ENCODE results near the gene DMBX1. TPM values are rescaled to one million over a fixed set of nuclear protein-coding genes. Genes with fewer than 3 reads are reported as not detected.

The DMBX1 gene
- total RNA-seq, 3 donors from 2014 or later: not detected

DNA sequence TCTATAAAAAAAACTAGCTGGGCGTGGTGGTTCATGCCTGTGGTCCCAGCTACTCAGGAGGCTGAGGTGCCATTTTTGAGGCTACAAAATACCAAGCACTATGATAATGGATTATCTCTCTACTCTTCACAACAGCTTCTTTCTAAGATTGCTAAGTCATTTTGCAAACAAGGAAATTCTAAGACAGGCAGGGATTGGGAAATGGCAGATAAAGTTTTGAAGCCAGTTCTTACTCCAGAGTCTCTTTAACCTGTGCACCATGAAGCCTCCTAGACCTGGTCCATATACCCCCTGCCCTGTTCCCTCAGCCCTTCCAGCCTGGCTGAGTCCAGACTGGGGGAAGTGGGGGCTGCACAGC lies 39.5 kb upstream of the DMBX1 start:
- ATAC-seq: no peak
- DNase-seq: no peak
- H3K4me3 ChIP-seq: no peak overlapping the region
- TF ChIP-seq, protein P1, sequence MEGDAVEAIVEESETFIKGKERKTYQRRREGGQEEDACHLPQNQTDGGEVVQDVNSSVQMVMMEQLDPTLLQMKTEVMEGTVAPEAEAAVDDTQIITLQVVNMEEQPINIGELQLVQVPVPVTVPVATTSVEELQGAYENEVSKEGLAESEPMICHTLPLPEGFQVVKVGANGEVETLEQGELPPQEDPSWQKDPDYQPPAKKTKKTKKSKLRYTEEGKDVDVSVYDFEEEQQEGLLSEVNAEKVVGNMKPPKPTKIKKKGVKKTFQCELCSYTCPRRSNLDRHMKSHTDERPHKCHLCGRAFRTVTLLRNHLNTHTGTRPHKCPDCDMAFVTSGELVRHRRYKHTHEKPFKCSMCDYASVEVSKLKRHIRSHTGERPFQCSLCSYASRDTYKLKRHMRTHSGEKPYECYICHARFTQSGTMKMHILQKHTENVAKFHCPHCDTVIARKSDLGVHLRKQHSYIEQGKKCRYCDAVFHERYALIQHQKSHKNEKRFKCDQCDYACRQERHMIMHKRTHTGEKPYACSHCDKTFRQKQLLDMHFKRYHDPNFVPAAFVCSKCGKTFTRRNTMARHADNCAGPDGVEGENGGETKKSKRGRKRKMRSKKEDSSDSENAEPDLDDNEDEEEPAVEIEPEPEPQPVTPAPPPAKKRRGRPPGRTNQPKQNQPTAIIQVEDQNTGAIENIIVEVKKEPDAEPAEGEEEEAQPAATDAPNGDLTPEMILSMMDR (IDR thresholded peaks at IDR 0.05): no peak
- H3K9me3 ChIP-seq: no peaks in the 10 kb centered on the region
- peaks cover 11% of the 10 kb centered on the region for H3K4me1 ChIP-seq (ENCODE audit: low read depth)
- intact Hi-C loops (cut with DNase I, micrococcal nuclease): no loop called here
- H3K36me3 ChIP-seq (ENCODE audit: low read depth): no peaks in the 10 kb centered on the region

DNA sequence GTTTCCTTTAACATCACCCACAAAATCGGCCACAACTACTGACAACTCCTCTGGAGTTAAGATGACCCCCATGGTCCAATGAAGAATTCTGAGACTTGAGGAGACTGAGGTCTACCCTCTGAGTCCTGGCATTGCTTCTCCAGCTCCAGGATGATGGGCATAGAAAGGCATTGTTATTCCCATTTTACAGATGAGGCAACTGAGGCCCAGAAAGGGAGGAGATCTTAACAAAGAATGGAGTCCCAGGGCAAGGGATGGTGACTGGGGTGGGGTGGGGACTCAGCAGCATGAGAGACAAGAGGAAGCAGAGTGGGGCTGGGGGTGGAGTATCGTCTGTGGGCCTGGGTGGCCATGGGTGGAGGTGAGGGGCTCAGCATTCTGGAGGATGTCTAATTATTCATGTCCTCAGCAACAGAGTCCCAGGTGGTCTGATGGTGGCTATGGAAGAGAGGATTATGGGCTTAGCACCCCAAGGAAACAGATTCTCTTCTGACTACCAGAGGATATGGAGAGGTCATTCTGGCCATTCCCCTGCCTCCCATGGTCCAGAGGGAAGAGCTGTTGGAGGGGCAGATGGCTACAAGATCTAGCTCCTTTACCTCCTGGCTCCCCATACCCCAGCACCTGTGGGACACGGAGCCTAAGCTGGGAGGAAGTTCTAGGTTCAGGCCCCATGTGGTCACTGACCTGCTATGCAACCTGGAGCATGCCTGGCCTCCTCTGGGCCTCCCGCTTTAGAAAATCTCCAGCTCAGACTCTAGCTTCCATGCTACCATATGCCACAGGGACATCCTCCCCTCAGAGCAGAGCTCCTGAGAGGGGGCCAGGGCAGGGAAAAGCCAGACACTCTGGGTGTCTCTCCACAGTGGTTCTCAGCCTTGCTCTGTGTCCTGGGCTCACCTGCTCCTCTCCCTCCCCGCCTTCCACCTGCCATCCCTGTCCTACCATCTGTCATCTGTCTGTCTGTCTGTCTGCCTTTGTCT lies 37.4 kb upstream of the DMBX1 start:
- H3K4me1 ChIP-seq (ENCODE audit: low read depth): peaks cover 6% of the 10 kb centered on the region
- H3K36me3 ChIP-seq (ENCODE audit: low read depth): no peaks in the 10 kb centered on the region
- ATAC-seq (no peak), DNase-seq (no peak)
- no peaks in the 10 kb centered on the region for H3K9me3 ChIP-seq
- intact Hi-C loops (cut with DNase I, micrococcal nuclease): no loop called here
- H3K4me3 ChIP-seq: no peak overlapping the region
- TF ChIP-seq, protein P1 (IDR thresholded peaks at IDR 0.05): no peak

DNA sequence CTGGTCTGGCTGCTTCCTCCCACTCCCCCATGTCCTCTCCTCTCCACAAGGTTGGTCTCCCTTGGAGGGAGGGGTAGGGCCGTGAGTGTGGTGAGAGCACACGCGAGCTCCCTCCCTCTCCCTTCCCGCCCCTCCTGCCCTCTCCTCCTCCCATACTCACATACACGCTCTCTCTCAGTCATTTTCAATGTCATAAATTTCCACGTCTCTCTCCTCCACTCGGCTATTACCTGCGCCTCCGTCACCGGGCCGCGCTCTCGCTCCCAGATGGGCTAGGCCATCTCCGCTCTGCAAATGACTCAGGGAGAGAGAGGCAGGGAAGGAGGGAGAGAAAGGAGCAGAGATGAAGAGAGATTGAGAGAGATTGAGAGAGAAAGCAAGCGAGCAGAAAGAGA lies 36.7 kb upstream of the DMBX1 start:
- no peak overlapping the region for H3K4me3 ChIP-seq

DNA sequence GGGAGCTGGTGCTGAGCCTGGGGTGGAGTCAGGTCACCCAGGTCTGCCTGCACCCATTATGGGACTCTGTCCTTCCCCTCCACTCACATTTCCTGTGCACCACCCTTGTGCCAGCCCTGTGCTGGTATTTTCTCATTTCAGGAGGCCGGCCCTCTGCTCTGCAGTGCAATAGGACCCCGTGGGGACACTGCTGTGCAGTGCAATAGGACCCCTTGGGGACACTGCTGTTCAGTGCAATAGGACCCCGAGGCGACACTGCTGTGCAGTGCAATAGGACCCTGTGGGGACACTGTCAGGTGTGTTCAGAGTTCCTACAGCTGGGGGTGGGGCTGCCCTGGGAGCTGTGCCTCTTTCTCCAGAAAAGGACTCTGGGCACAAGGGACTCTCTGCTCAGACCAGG lies 36.2 kb upstream of the DMBX1 start:
- DNase-seq (no peak), ATAC-seq (no peak)
- intact Hi-C loops (cut with DNase I, micrococcal nuclease): no loop called here
- Histone ChIP-seq H3K4me1 (ENCODE audit: low read depth) (peaks cover 2% of the 10 kb centered on the region), H3K36me3 (ENCODE audit: low read depth) (no peaks in the 10 kb centered on the region), H3K4me3 (no peak overlapping the region), H3K9me3 (no peaks in the 10 kb centered on the region)
- TF ChIP-seq, protein P1 (IDR thresholded peaks at IDR 0.05): no peak

More for the DNA sequence above, 36.7 kb upstream of the DMBX1 start:
- peaks cover 5% of the 10 kb centered on the region for H3K4me1 ChIP-seq (ENCODE audit: low read depth)
- no peak for ATAC-seq
- no peaks in the 10 kb centered on the region for H3K36me3 ChIP-seq (ENCODE audit: low read depth)
- H3K9me3 ChIP-seq: no peaks in the 10 kb centered on the region
- DNase-seq: no peak
- intact Hi-C loops (cut with DNase I, micrococcal nuclease): no loop called here
- TF ChIP-seq, protein P1 (IDR thresholded peaks at IDR 0.05): no peak

DNA sequence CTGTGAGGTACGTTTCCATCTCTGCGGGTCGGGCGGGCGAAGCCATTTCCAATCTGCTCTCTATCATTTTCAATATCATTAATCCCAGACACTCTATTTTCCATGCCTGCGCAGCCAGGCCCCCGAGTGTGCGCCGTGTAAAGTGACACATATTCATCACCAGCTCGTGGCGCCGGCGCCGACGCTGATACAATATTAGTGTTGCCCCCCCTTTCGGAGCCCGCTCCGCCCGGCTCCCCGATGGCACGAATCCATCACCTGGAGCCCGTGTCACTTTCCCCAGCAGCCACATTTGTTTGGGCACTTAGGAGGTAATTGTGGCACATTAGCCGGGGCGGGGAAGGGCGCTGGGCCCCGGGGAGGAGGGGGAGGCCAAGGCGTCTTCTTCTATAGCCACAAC lies 33.7 kb upstream of the DMBX1 start:
- DNase-seq (no peak), ATAC-seq (no peak)
- TF ChIP-seq, protein P1 (IDR thresholded peaks at IDR 0.05): no peak
- Histone ChIP-seq H3K4me3 (no peak overlapping the region), H3K4me1 (ENCODE audit: low read depth) (no peaks in the 10 kb centered on the region), H3K9me3 (no peaks in the 10 kb centered on the region), H3K36me3 (ENCODE audit: low read depth) (no peaks in the 10 kb centered on the region)
- intact Hi-C loops (cut with DNase I, micrococcal nuclease): no loop called here

All from mucosa of descending colon (tissue), 3 donors.